SU-DHL-6 (cell line): ENCODE measurements around the gene CHST13.

ENCODE experiments used
- EZH2phosphoT487 ChIP-seq: fragments of 200-600 bp; sonication (generic), shearing (Covaris generic); conservative IDR thresholded peaks from 2 replicates; pipeline ENCODE4 v1.6.1; 2018; ENCODE audit warnings: mild to moderate bottlenecking, antibody characterized with exemption, low read length, moderate library complexity, mixed read lengths
- TF ChIP-seq, protein P1 (sequence below): fragments of 200-600 bp; sonication (generic); IDR thresholded peaks from one replicate; pipeline ENCODE4 v1.5.1; 2017; ENCODE audit warnings: antibody characterized with exemption, mild to moderate bottlenecking, low read length, moderate library complexity; ENCODE audit not compliant: insufficient read depth, poor library complexity, severe bottlenecking

DNA sequence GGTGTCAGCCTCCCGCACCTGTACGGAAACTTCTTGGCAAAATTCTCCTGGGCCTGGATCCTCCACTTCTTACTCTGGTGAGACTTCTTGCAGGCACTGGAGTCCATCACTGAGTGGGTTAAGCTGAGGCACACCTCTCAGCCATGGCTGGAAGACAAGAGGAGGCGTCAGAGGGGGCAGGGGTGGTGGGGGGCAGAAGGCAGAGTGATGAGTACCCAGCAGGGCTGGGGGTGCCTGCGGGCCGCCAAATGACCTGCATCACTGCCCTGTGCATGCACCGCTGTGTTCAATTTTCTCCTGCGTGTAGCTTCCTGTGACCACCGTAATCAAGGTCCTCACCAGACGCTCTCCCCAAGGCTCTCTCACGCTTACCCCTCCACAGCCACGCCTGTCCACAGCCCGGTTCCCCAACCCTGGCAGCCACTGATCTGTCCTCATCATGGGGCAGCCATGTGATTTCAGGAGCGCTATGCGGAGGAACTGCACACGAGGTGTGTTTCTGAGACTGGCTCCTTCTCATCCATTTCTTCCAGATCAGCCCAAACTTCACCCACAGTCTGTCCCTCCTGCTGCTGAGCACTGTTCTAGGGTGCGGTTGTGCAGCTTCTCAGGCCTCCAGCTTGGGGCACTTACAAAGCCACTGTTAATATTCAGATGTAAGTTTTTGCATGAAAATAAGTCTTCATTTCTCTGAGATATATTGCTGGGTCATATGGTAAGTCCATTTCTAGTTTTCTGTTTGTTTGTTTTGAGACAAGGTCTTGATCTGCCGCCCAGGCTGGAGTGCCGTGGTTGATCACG lies 29.5 kb downstream of the CHST13 start:
- TF ChIP-seq, protein P1, sequence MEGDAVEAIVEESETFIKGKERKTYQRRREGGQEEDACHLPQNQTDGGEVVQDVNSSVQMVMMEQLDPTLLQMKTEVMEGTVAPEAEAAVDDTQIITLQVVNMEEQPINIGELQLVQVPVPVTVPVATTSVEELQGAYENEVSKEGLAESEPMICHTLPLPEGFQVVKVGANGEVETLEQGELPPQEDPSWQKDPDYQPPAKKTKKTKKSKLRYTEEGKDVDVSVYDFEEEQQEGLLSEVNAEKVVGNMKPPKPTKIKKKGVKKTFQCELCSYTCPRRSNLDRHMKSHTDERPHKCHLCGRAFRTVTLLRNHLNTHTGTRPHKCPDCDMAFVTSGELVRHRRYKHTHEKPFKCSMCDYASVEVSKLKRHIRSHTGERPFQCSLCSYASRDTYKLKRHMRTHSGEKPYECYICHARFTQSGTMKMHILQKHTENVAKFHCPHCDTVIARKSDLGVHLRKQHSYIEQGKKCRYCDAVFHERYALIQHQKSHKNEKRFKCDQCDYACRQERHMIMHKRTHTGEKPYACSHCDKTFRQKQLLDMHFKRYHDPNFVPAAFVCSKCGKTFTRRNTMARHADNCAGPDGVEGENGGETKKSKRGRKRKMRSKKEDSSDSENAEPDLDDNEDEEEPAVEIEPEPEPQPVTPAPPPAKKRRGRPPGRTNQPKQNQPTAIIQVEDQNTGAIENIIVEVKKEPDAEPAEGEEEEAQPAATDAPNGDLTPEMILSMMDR, result no peak
- TF ChIP-seq EZH2phosphoT487, result no peak
